ENCODE measurements around the gene GBA2.
A peak's percentile ranks its signal among the peaks of the same experiment; 100 is the strongest.

GBA2 gene

DNA sequence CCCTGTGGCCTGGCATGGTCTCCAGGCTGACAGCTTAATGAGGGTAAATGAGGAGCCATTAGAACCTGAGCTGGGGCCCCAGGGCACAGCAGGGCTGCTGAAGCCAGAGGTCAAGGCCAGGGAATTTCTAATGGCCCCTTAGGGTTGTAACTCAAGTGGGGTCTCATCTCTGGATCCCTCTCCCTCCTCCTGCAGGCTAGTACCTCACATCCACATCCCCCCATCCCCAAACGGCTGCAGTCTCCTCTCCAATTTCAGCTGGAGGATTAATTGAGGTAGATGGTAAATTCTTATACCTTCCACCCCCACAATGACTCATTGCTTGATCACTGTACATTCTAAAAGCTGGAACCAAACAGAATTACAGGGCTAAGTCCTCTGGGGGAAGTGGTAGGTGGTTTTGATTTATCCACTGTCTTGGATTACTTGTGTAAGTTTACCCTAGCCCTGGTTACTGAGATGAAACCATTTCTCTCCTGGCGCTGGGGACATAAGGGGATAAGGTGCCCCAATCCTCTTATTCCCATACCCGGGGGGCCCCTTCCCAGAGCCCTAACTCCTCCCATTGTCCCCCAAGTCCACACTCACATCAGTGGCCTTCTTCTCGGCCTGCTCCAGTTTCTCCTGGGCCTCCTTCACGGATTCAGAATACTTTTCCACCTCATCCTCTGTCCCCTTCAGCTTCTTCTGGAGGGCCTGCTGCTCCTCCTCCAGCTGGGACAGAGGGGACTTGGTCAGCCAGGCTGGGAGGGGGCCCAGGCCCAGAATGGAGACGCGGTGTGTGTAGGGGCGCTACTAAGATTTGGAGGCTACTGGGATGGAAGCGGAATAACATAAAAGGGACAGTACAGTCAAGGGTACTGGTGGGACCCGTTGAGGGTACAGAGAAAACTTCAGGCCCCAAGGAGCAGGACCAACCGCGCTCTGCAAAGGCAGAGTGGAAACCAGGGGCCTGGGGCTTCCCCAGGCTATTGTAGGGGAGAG is 60.2 kb downstream of the GBA2 start:
- DNase-seq, result peak; percentile 49

DNA sequence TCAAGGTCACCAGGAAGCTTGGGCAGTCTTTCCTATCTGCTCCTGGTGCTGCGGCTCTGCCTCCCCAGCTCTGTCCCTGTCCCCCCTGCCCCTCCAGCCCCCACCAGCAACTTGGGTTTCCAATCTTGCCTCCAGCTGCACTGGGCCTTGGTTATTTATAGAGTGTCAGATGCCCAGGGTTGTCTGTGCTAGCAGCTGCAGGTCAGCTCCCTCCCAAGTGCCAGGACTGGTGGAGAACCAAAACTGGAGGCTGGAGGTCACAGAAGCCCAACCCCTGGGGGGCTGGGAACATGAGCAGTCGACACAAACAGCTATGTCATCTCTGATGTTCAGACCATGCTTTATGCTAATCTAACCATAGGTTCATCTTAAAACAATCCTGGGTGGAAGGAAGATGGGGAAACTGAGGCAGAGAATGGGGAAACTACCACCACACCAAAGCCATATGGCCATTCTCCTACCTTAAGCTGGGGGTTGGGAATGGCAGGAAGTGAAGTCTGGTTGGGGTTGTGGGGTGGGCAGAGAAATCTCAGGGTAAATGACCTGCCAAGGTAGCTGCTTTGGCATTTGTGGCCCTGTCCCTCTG is 61.0 kb downstream of the GBA2 start:
- DNase-seq, result no peak

DNA sequence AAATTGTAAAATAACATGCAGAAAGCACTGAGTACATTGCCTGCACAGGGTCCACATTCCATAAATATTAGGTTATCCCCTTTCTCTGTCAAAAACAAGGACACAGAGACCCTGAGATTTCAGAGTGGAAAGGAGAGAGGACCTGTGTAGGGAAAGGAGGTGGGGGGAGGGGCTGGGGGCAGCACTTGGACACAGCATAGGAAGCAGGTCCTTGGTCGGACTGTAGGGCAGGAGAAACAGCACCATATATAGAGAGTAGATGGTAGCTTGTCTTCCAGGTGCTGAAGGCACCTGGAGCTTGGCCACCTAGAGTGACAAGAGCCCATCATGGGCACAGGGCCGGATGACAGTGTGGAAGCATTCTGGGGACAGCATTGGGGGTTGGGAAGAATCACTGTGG is 61.7 kb downstream of the GBA2 start:
- DNase-seq, result no peak

Data from inflammatory macrophage treated with lipopolysaccharide for 4 hours (primary cell).